HG02678 (cell line): Measurements from ENCODE around the gene SMTNL2.
A peak's percentile ranks its signal among the peaks of the same experiment; 100 is the strongest.
"Not testable (repeated sequence)": the region's sequence is repeated elsewhere in the genome, so short reads cannot be mapped to it uniquely, and the experiment has no call there.

Experiments used
- ATAC-seq: cut with Tn5 transposase; IDR thresholded peaks from one replicate; pipeline ENCODE4 v1.9.1; 2021; ENCODE audit warnings: mild to moderate bottlenecking, moderate library complexity; ENCODE audit not compliant: unreplicated experiment

The SMTNL2 gene

DNA sequence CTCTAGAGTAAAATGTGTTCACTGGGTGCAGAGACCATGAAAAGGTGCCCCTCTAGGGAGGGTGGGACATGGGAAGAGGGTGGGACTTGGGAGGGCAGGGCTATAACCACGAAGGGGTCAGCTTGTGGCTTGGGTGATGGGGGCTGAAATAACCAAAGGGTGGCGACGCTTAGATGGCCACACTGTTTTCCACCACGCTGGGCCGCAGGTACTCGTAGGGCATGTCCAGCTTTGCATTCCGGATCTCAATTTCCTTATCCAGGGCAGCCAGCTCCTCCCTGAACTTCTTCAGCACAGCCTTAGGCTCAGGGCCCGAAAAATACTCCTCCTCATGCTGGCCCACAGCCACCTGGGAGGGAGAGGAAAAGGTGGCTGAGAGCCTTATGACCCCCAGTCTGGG lies 47.1 kb downstream of the SMTNL2 start:
- no peak for ATAC-seq

DNA sequence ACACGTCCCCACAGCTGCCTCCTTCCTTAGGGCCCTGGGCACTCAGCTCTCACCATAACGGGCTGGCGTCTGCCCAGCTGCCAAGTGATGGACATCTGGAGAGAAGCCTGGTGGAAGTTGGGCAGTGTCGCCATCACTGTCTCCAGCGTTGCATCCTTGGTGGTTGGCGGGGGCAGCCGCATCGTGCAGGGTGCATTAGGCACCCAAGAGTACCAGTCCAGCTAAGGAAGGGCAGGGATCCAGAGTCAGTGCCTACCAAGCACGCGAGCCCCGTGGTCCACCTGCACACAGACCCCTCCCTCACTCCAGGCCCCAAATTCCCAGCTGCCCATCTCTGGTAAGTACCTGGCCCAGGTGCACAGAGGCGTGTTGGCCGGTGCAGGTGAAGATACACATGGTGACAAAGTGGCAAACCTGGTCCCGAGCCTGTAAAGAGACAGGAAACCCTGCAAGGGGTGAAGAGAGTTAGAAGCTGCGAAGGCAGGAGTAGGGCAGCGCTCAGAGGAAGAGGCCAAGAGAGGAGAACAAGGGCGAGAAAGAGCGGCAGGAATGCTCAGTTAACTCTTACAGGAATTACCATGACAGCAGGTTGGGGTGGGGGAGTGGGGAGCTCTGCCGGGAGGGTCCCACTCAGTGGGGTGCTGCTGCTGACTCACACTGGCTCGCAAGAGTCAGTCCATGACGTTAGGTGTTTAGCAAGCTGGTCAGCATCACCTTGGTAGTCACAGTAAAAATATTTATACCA lies 47.7 kb downstream of the SMTNL2 start:
- ATAC-seq, result no peak

DNA sequence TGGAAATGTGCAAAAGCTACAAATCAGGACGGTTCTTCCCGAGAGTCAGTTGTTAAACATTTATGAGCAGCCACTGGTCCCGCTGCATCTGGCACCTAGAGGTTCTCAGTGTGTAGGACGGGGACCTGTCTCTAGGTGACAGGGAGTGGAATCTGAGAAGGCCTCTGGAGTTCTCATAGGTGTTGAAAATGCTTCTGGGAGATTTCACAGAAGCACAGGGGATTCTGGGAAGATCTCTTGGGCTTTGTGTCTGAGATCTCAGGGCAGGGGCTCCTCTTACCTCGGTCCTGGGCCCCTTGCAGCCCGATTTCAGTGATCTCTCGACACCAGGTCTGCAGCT lies 48.2 kb downstream of the SMTNL2 start:
- ATAC-seq, result no peak

DNA sequence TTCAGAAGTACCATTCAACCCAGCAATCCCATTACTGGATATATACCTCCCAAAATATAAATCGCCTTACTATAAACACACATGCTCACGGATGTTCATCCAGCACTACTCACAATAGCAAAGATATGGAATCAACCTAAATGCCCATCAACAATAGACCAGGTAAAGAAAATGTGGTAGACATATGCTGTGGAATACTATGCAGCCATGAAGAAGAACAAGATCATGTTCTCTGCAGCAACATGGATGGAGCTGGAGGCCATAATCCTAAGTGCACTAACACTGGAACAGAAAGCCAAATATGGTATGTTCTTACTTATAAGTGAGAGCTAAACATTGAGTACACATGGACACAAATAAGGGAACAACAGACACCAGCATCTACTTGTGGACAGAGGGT lies 49.3 kb downstream of the SMTNL2 start:
- ATAC-seq, result no peak

DNA sequence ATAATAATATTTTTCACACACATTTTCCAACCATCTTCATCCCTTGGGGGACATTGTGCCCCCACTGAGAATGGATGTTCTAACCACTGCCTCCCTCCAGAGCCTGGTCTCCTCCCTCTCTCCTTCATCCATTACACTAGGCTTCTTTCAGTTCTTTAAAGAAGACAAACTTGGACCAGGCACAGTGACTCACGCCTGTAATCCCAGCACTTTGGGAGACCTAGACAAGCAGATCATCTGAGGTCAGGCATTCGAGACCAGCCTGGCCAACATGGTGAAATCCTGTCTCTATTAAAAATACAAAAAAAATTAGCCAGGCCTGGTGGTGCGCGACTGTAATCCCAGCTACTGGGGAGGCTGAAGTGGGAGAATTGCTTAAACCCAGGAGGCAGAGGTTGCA lies 50.6 kb downstream of the SMTNL2 start:
- no peak for ATAC-seq

DNA sequence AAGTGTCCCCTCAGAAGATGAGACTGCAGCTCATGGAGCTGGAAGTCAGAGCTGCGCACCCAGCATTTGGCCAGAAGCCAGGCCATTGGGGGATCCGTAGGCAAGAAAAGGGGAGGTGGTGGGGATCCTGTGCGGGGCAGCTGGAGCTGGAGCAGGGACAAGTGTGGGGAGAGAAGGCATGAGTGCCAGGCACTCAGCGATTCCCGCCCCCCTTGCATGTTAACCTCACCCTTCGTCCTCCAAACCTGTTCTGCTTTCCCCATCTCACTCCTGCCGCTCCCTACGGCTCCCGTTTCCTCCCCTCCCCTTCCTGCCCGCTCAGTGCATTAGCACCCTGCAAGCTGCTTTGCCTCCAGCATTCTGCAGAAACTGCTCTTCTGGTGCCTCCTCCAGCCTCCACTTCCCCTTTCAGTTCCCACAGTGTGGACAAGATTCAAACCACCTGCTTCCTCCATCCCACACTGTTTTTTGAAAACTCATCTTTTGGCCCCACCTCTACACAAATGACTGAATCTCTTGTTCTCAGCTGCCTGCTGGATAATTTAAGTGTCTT lies 51.6 kb downstream of the SMTNL2 start:
- ATAC-seq, result peak; percentile 72

DNA sequence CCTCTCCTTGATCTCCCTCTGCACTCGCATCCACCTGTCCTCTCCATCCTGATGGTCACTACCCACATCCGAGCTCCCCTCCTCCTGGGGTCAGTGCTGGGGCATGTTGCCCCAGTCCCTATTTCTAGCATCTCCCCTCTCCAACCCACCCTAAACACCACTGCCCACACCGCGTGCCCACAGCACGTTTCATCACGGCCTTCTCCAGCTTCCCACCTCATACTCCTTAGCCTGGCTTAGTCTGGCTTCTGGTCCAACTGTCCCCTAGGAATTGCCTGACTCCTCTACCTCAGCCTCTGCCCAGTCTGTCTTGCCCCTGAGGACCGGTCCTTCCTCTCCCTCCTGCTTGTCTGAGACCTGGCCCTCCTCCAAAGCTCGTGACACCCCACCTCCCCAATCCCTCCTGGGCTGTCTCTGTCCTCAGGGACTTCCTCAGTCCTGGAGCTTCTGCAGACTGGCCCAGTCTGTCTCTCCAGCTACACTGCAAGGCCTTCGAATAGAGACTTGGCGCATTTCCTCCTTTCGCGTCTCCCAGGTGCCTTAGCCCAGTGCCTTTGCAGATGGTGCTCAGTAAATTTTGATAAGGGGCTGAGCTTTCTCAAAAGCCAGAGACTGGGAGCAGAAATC lies 52.3 kb downstream of the SMTNL2 start:
- ATAC-seq, result no peak

DNA sequence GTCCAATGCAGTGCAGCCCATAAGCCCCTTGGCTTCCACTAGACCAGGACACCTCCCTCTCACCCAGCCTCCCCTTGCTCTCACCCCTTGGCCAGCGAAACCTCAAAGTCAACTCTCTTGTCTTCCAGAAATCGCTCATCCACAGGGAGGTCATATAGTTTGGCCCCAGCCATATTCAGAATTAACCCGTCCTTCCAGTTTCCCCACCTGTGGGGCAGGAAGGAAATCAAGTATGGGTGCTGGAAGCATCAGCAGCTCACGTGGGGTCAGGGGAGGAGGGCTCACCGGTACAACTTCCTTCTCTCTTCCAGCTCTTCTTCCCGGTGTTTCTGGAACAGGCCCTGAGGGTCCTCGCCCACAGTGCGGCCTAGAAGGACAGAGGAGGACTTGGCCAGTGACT lies 54.4 kb downstream of the SMTNL2 start:
- not testable (repeated sequence) for ATAC-seq

DNA sequence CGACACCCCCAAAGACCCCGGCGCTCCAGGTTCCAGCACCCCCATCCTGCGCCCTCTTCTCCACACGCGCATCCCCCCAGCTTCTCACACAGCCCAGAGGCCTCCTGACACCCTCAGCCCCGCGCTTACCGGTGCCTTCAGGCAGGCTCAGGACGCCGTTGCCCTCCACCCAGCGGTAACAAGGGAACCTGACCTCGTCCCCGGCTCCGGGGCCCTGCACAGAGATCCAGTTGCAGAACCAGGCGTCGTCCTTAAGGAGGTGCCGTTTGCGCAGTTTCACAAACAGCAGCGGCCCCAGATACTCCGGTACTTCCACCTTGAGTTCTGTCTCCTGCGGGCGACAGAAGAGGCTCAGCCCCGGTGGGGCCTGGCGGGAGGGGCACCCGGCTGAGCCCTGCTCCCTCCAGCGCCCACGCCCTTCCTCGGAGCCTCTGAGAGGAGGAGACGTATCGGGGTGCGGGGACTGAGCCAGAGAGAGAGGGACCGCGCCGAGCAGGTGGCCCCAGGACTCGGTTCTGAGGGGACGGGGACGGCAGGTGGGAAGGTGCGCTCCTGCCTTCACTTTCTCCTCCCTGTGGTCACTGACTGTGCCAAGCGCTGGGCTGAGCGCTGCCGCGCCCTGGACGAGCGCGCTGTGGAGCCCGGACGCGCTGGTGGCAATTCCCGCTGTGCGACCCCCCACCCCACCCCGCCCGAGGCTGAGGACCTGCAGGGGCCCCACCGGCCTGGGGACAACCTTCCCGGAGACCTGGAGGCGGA lies 55.2 kb downstream of the SMTNL2 start:
- not testable (repeated sequence) for ATAC-seq

DNA sequence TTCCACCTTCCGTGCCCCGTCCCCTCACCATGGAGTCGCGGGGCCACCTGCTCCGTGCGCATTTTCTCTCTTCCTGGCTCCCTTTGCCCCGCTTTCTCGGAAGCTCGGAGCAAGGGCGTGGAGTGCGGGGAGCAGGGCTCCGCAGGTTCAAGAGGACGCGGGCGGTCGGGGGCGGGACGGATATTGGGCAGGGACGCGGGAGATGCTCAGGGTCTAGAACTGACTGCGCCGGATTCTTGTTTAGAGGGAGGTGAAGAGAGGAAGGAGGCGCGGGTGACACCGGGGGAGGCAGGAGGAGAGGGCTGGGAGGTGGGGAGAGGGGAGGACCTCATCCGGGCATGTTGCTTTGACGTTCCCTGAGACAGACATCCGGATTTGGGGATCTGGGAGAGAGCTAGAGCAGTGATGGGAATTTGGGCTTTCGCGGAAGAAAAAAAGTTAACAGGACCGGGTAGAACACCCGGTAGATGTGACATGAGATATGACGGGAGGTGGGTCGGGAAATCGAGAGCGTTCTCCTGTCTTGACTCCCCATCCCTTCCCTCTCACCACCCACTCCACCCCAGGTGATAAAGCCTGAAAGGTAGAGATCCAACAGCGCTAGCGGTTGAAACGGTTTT lies 56.4 kb downstream of the SMTNL2 start:
- ATAC-seq, result not testable (repeated sequence)

DNA sequence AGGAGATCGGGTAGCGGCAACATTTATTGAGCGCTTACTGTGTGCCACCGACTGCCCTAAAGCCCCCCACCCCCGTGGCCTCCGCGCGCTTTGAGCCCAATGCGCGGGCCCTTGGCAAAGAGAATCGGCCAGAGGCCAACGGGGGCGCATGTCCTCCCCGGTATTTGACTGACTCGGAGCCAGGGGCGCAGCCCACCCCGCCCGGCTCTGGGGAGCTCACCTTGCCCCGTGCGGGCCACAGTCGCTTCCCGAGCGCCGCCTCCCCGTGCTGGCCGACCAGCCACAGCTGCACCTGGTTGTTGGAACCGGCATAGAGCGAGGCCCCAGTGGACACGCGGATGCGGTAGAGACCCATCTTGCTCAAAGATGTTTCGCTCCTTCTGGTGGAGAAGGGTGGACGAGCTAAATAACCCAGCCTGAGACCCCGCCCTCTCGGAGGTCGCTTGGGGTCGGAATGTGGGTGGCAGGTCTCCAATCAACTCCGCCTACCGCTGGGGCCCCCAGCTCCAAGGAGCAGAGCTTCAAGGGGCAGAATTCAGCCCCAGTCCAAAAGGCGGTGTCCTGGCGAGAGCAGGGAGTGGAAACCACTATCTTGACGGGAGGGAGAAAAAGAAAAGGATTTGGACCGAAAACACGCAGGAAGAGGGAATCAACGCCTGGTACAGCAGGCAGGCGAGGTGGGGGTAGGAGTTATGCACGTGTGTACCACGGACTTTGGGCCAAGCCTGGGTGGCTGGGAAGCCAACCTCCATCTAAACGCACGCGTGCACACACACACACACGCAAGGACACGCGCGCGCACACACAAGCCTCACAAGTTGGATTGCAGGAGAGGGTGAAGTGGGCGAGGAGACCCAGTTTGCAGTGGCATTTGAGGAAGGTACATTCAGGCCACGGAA lies 57.2 kb downstream of the SMTNL2 start, which contains the start of gene ALOX15:
TSS of gene ALOX15 (minus strand) at position 382 of the 899 bp plus-strand sequence. CDS start at position 355, 27 bp downstream.
- no peak for ATAC-seq

DNA sequence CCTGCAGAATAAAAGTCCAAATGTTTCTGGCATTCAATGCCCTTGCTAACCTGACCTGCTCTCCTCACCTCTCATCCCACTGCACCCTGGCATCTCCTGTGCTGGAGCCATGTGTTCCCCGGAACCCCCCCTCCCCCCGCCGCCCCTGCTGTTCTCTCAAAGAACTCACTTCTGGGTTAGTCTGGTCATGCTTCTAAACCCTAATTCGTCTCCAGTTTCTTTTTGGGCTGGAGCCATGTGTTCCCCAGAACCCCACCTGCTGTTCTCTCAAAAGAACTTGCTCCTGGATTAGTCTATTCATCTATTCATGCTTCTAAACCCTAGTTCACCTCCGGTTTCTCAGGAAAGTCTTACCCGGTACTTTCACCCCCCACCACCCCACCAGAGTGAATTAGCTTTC lies 58.0 kb downstream of the SMTNL2 start:
- no peak for ATAC-seq

DNA sequence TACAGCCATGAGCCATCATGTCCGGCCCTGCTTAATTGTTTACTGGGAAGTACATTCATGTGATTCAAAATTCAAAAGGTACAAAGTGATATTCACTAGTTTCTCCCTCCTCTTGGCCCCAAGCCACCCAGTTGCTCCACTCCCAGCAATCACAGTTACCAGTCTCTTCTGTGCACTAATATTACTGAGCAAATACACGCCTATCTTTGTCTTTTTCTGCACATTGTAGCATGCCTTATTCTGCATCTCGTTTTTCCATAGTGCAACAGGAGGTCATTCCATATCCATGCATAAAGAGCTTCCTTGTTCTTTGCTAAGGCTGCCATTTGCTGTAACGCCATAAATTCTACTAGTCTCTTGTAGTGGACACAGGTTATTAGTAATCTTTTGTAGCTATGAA lies 59.3 kb downstream of the SMTNL2 start:
- ATAC-seq, result no peak

DNA sequence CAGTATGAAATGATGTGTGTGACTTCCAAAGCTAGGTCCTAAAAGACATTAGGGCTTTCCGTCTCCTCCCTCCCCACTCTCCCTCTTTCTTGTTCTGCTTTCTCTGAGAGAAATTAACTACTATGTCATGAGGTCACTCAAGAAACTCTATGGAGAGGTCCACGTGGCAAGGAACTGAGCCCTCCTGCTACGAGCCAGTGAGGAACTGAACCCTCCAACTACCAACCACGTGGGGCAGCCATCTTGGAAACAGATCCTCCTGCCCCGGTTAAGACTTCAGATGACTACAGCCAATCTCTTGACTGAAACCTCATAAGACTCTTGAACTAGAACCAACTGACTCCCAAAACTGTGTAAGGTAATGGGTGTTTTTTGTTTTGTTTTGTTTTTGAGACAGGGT lies 61.3 kb downstream of the SMTNL2 start:
- no peak for ATAC-seq

DNA sequence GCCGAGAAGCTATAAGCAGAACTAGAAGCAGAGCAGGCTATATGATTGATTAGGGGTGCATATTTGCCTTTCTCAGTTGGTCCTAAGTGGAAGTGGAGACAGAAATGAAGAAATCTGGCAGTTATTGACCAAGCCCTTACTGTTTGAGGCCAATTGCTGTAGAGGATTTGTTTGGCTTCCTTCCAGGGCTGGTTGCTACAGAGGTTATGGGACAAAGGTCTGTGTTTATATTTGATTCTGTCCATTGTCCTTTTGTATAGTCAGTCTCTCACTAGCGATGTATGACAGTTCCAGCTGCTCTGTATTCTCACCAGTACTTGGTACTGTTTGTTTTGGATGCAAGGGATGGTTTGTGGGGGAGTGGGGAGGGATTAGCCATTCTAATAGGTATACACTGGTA lies 64.4 kb downstream of the SMTNL2 start:
- no peak for ATAC-seq

DNA sequence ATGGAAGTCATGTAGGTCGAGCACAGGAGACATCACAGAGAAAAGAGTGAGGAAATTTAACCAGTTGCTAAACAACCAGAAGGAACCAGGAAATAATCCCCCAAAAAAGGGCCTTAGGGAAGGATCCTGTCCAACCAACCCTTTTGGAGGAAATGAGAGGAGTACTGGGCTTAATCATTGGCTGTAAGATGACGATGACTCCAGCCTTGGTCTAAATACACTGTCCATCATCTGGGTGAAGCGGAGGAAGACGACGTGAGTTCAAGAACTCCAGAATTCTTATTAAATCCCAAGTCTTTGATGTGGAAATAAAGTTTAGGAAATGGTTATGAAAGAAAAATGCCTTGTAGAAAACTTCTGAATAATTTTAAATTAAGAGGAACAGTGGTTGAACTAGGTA lies 68.7 kb downstream of the SMTNL2 start:
- ATAC-seq, result no peak

DNA sequence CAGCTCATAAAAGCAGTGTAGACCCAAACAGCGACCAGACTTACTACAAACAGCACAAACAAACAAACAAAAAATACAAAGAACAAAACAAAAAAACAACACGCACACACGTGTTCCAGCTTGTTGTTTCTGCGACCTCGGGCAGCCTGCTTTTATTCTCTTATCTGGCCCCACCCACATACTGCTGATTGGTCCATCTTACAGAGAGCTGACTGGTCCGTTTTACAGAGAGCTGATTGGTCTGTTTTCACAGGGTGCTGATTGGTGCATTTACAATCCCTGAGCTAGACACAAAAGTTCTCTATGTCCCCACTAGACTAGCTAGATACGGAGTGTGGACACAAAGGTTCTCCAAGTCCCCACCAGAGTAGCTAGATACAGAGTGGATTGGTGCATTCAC lies 71.6 kb downstream of the SMTNL2 start:
- not testable (repeated sequence) for ATAC-seq

DNA sequence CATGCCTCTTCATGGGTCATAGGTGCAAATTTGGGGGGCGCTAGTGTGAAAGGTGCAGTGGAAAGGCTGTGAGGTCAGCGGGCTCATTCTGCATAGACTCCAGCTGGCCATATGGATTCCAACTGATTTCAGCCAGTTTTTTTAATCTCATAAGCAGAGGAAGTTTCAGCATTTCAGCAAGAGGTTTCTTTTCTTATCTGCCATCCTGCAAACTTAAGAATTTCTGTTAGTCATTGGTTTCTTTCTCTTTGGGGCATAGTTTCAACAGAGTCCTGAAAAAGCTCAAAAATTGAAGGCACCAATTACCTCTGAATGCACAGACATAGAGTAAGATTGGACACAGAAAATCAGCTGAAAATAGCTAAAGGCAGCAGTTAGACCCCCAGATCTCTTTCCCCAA lies 73.3 kb downstream of the SMTNL2 start:
- ATAC-seq, result no peak
